AG10803 (cell line): Measurements from ENCODE around the gene ESPN.

ENCODE experiments used
- DNase-seq: peaks from one replicate; pipeline ENCODE4 v3.0.0; 2010; ENCODE audit warnings: low read depth
- H3K4me3 ChIP-seq: 2 replicates; pipeline ENCODE4 v1.5.1; 2011; ENCODE audit warnings: mild to moderate bottlenecking, low read length, control low read depth
- TF ChIP-seq, protein P1 (sequence below): conservative IDR thresholded peaks from 2 replicates; pipeline ENCODE4 v1.5.1; 2011; ENCODE audit warnings: mild to moderate bottlenecking, low read length, control low read depth, inconsistent platforms

Gene ESPN

GRCh38 chr1:6456800-6457466 lies 32.4 kb downstream of the ESPN start:
- TF ChIP-seq, protein P1, sequence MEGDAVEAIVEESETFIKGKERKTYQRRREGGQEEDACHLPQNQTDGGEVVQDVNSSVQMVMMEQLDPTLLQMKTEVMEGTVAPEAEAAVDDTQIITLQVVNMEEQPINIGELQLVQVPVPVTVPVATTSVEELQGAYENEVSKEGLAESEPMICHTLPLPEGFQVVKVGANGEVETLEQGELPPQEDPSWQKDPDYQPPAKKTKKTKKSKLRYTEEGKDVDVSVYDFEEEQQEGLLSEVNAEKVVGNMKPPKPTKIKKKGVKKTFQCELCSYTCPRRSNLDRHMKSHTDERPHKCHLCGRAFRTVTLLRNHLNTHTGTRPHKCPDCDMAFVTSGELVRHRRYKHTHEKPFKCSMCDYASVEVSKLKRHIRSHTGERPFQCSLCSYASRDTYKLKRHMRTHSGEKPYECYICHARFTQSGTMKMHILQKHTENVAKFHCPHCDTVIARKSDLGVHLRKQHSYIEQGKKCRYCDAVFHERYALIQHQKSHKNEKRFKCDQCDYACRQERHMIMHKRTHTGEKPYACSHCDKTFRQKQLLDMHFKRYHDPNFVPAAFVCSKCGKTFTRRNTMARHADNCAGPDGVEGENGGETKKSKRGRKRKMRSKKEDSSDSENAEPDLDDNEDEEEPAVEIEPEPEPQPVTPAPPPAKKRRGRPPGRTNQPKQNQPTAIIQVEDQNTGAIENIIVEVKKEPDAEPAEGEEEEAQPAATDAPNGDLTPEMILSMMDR, result no peak
- DNase-seq, result no peak

DNA sequence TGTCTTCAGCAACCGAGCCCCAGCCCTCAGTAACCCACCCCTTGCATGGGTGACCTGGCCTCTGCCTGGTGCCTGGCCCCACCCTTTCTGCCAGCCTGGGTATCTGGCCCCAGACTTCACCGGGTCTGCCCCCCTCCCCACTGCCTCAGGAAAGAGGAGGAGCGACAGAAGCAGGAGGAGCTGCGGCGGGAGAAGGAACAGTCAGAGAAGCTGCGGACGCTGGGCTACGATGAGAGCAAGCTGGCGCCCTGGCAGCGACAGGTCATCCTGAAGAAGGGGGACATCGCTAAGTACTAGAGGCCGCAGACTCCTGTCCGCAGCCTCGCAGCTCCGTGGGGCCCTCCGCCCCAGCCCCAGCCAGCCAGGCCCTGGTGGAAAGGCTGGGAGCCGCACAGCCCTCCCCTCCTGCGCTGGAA lies 35.3 kb downstream of the ESPN start:
- TF ChIP-seq, protein P1, result no peak
- H3K4me3 ChIP-seq, result no peak overlapping the region
- DNase-seq, result no peak

More at GRCh38 chr1:6456800-6457466, 32.4 kb downstream of the ESPN start:
- no peak overlapping the region for H3K4me3 ChIP-seq

DNA sequence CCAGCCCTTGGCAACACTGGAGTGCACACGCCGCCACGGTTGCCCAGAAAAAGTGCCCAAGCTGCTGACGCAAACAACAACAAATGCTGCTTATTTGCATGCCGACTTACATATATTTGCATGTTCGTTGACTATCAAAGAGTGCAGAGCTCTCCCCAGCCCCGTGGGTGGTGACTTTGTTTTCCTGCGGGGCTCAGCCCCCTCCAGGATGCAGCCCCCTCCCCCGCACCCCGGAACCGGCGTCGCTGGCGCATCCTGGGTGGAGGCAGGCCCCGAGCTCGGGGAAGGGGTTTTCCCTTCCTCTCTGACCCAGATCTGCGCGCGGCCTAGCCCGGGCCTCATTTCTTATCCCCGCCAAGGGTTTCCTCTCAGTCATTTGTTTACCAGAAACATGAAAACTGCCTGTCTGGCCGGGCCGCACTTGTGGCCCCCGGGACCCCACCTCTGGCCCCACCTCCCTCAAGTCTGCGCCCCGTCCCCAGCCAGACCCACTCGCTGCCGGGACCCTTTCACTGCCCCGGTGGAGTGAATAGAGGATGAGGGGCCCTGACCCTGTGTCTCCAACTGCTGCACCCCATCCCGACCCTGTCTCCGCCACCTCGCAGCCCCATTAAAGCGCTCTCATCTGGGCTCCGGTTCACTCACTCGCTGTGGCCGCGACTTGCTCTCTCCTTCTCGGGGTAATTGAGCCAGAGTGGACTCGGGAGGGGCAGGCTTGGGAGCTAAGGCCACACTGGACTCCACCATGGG lies 35.9 kb downstream of the ESPN start:
- TF ChIP-seq, protein P1, result no peak
- no peak for DNase-seq

GRCh38 chr1:6461051-6461530 lies 36.5 kb downstream of the ESPN start:
- no peak overlapping the region for H3K4me3 ChIP-seq
- TF ChIP-seq, protein P1, result no peak
- DNase-seq, result no peak

More for the DNA sequence above, 35.9 kb downstream of the ESPN start:
- H3K4me3 ChIP-seq, result no peak overlapping the region

DNA sequence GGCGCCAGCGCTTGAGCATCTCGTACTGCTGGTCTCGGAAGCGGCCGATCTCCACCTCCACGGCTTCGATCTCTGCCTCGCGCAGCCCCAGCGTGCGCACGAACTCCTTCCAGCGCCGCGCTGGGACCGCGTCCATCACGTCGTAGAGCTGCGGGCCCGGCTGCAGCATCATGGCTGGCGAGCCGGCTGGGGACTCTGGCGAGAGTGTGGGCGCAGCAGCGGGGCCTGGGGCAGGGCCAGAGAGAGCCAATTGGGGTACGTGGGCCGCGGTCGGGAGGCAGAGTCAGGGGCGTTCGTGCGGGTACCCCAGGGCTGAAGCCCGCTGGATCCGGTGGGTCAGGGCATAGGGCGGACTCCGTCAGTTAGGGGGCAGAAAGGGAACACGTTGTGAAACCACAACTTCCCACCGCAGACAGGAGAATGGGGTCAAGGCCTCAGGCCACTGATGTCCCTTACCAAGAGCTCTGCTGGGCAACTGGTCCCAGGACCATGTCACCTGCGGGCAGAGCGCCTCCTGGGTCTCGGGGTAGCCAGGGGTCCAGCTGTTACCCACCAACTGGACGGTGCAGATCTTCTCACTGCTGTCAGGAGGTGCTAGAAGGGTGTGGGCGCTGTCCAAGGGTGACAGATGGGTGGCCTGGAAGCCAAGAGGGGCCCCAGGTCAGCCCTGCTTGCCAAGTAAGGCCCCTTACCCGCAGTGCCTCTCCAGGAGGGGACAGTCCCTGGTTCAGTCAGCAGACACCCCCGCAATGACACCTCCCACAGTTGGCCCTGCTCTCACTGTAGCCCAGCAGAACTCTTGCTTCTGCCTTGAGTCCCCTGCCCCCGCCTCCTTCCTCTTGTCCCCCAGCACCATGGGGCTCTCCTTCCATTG lies 37.2 kb downstream of the ESPN start:
- no peak overlapping the region for H3K4me3 ChIP-seq
- no peak for DNase-seq
- TF ChIP-seq, protein P1, result no peak

DNA sequence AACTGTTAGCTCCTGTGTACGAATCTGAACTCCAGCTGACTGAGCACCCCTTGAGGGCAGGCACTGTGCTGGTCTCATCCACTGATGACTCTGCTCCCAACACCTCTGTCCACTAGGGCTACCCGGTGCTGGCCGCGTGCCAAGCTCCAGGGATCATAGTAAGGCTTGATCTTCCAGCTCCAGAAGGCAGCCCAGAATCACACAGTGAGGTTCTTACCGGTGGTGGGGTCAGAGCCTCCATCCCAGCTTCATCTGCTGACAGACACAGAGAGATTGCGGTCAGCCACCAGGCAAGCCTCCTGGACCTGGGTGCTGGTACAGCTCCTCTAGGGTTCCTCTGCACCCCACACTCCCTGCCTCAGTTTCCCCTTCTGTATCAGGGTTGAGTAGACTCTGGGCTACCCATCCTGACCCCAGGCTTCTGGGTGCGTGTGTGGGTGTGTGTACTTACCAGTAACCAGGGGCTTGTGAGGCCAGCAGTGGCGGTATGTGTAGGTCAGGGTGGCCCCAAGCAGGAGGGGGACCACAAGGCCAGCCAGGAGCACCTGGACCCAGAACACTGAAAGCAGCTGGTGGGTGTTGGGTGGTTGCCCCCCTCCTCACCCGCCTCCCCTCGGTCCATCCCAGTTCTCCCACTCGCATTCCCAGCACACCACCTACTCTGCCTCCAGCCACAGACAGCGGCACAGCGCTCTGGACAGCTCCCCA lies 38.0 kb downstream of the ESPN start:
- no peak for DNase-seq
- TF ChIP-seq, protein P1, result no peak
- no peak overlapping the region for H3K4me3 ChIP-seq
